Fibroblast of the aortic adventitia (primary cell): Measurements from ENCODE around the gene CWC27. TPM values are rescaled to one million over a fixed set of nuclear protein-coding genes. Genes with fewer than 3 reads are reported as not detected.

Source experiments
- DNase-seq: peaks from one replicate; pipeline ENCODE4 v3.0.0-alpha.2; 2010; ENCODE audit warnings: low read depth
- H3K4me3 ChIP-seq: 2 replicates; pipeline ENCODE4 v1.5.1; 2011; ENCODE audit warnings: low read depth, mild to moderate bottlenecking, control low read depth, low read length, moderate library complexity
- CTCF ChIP-seq: IDR thresholded peaks from 2 replicates; pipeline ENCODE4 v1.5.1; 2011; ENCODE audit warnings: mild to moderate bottlenecking, low read length, control low read depth, inconsistent platforms; ENCODE audit not compliant: insufficient read depth
- total RNA-seq: library from RNA; depleted of rRNA; stranded (reverse); fragments of >200 nt; gene quantifications from 2 replicates; pipeline ENCODE4 v1.2.3, GENCODE V29; 2012; ENCODE audit warnings: low replicate concordance

Gene CWC27
- total RNA-seq, 1 donor: 22.6 TPM

DNA sequence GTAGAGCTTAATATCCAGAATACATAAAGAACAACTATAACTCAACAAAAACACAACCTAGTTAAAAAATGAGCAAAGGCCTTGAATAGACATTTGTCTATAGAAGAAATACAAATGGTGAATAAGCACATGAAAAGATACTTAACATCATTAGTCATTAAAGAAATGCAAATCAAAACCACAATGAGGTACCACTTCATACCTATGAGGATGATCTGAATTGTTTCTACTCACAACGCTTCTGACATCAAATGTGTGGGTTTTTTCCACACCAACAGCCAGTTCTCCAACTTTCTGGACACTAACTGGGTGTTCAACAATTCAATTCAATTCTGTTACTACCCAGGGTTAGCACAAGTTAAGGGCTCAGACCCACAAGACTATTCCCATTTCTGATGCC, 22.3 kb upstream of the CWC27 start:
- no peak for TF ChIP-seq CTCF
- H3K4me3 ChIP-seq: no peak overlapping the region

GRCh38 chr5:64749385-64749784, 19.3 kb upstream of the CWC27 start:
- no peak for TF ChIP-seq CTCF
- no peak for DNase-seq
- no peak overlapping the region for H3K4me3 ChIP-seq

More for the DNA sequence above, 22.3 kb upstream of the CWC27 start:
- DNase-seq: no peak

- no peak for TF ChIP-seq CTCF
- no peak overlapping the region for H3K4me3 ChIP-seq
- DNase-seq: no peak
These were observed 14.7 kb upstream of the CWC27 start for GRCh38 chr5:64754066-64754465.

GRCh38 chr5:64758901-64759300, 9.8 kb upstream of the CWC27 start:
- no peak overlapping the region for H3K4me3 ChIP-seq
- no peak for DNase-seq

GRCh38 chr5:64759960-64760660, 8.6 kb upstream of the CWC27 start:
- no peak for TF ChIP-seq CTCF
- no peak overlapping the region for H3K4me3 ChIP-seq
- DNase-seq: no peak

More at GRCh38 chr5:64758901-64759300, 9.8 kb upstream of the CWC27 start:
- TF ChIP-seq CTCF: no peak

DNA sequence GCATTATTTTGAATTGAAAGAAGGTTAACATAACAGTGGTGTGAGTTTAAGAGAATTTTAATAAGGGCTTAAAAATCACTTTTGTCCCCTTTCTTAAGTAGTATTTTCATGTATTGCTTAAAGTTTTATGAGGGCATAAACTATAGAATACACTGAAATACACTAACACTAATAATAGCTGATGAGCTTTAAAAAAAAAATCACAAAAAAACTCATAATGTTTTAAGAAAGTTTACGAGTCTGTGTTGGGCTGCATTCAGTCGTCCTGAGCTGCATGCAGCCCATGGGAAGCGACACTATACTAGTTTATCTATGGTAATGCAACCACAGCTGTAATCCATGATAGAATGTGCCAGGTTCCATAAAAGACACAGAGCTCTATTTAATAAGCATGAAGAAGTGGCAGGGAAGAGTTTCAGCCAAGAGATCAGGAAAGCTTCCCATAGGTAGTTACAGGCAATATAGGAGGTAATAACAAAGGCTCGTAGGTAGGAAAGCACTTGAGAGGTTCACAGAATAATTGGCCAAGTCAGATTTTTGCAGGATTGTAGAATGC, 4.7 kb upstream of the CWC27 start:
- no peak overlapping the region for H3K4me3 ChIP-seq
- no peak for DNase-seq
- no peak for TF ChIP-seq CTCF
